SK-N-SH treated with all-trans-retinoic acid at 6 μM for 48 hours (cell line): ENCODE measurements around the gene CFAP157.

Source experiments
- CREB5 ChIP-seq: fragments of 250-450 bp; sonication (Bioruptor Pico); IDR thresholded peaks from 2 replicates; pipeline ENCODE4 v1.5.1; 2020; ENCODE audit warnings: low read depth, mild to moderate bottlenecking, moderate library complexity
- ESRRG ChIP-seq: fragments of 250-450 bp; sonication (Bioruptor Pico); IDR thresholded peaks from 2 replicates; pipeline ENCODE4 v1.6.1; 2021; ENCODE audit warnings: mild to moderate bottlenecking
- PPARA ChIP-seq: fragments of 250-450 bp; sonication (Bioruptor Pico); IDR thresholded peaks from 2 replicates; pipeline ENCODE4 v1.5.0; 2020; ENCODE audit warnings: mild to moderate bottlenecking, borderline replicate concordance
- ZC3H10 ChIP-seq: fragments of 250-450 bp; sonication (Bioruptor Pico); IDR thresholded peaks from 2 replicates; pipeline ENCODE4 v1.5.1; 2021; ENCODE audit warnings: mild to moderate bottlenecking, moderate library complexity
- ZFP3 ChIP-seq: fragments of 250-450 bp; sonication (Bioruptor Pico); IDR thresholded peaks from 2 replicates; pipeline ENCODE4 v1.5.0; 2020; ENCODE audit warnings: mild to moderate bottlenecking, moderate library complexity
- ZFP30 ChIP-seq: fragments of 450-650 bp; formaldehyde crosslinking; IDR thresholded peaks from 2 replicates; pipeline ENCODE4 v1.5.0; 2022; ENCODE audit warnings: mild to moderate bottlenecking, moderate library complexity
- TF ChIP-seq, protein P1 (sequence below): fragments of 250-450 bp; sonication (Bioruptor Pico); IDR thresholded peaks from 2 replicates; pipeline ENCODE4 v1.8.0; 2020; ENCODE audit warnings: mild to moderate bottlenecking, moderate library complexity, borderline replicate concordance

- TF ChIP-seq ESRRG (CRISPR knock-in tag) (no peak), ZFP3 (CRISPR knock-in tag) (no peak), ZC3H10 (CRISPR knock-in tag) (no peak), CREB5 (CRISPR knock-in tag) (no peak), ZFP30 (CRISPR knock-in tag) (no peak), PPARA (CRISPR knock-in tag) (no peak)
- TF ChIP-seq, protein P1, sequence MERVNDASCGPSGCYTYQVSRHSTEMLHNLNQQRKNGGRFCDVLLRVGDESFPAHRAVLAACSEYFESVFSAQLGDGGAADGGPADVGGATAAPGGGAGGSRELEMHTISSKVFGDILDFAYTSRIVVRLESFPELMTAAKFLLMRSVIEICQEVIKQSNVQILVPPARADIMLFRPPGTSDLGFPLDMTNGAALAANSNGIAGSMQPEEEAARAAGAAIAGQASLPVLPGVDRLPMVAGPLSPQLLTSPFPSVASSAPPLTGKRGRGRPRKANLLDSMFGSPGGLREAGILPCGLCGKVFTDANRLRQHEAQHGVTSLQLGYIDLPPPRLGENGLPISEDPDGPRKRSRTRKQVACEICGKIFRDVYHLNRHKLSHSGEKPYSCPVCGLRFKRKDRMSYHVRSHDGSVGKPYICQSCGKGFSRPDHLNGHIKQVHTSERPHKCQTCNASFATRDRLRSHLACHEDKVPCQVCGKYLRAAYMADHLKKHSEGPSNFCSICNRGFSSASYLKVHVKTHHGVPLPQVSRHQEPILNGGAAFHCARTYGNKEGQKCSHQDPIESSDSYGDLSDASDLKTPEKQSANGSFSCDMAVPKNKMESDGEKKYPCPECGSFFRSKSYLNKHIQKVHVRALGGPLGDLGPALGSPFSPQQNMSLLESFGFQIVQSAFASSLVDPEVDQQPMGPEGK (CRISPR knock-in tag): no peak
Measured at GRCh38 chr9:127676638-127677037, 30.1 kb upstream of the CFAP157 start.
